ENCODE data around the gene AQP9.
A peak's percentile ranks its signal among the peaks of the same experiment; 100 is the strongest.
"Not testable (repeated sequence)": the region's sequence is repeated elsewhere in the genome, so short reads cannot be mapped to it uniquely, and the experiment has no call there.

AQP9 gene

DNA sequence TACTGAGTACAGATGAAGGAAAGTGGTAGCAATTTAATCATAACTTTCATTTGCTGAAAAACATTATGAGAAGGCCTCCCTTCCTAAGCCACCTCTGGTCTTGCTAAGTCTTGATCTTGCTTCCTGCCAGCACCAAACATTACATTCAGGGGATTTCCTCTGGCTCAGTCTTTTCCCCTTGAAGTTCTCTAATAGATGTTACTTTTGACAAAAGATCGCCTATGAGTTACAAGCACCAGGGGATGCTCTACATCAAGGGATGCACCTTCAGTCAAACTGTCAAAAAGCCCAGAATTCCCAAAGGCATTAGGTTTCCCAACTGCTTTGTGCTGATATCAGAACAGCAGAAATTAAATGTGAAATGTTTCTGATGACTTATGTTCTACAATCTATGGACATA, 47.3 kb downstream of the AQP9 start:
- TF ChIP-seq, protein P1, sequence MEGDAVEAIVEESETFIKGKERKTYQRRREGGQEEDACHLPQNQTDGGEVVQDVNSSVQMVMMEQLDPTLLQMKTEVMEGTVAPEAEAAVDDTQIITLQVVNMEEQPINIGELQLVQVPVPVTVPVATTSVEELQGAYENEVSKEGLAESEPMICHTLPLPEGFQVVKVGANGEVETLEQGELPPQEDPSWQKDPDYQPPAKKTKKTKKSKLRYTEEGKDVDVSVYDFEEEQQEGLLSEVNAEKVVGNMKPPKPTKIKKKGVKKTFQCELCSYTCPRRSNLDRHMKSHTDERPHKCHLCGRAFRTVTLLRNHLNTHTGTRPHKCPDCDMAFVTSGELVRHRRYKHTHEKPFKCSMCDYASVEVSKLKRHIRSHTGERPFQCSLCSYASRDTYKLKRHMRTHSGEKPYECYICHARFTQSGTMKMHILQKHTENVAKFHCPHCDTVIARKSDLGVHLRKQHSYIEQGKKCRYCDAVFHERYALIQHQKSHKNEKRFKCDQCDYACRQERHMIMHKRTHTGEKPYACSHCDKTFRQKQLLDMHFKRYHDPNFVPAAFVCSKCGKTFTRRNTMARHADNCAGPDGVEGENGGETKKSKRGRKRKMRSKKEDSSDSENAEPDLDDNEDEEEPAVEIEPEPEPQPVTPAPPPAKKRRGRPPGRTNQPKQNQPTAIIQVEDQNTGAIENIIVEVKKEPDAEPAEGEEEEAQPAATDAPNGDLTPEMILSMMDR (IDR thresholded peaks at IDR 0.05; ENCODE audit: insufficient read depth, low read depth, low read length, missing control alignments), result no peak
- H3K4me3 ChIP-seq (ENCODE audit: low read depth, low read length), result no peak overlapping the region
- peak; percentile 56 for DNase-seq (ENCODE audit: low read depth)

DNA sequence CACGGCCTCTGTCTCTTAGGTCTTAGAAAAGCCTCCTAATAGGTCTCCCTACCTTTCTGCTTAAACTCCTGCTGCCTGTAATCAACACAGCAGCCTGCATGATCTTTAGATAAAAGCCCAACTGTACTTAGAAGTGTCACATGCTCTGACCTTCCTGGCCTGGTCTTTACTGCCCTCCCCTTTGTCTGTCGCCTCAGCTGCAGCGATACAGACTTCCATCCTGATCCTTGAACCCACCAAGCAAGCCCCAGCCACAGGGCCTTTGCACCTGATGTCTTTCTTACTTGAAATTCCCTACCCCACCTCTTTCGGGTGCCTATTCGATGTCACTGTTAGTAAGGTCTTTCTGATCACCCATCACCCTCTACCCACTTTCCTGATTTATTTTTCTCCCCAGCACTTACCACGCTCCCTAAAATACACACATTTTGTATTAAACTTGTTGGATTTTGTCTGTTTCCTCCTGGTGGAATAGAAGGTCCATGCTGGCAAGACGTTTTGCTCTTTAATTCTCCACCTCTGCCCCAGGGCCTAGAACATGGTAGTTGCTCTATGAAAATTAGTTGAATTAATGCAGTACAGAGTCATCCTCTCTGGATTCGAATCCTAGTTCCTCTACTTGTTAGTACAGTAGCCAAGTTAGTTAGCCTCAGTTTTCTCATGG, 51.1 kb downstream of the AQP9 start:
- TF ChIP-seq, protein P1 (IDR thresholded peaks at IDR 0.05; ENCODE audit: insufficient read depth, low read depth, low read length, missing control alignments), result no peak
- H3K4me3 ChIP-seq (ENCODE audit: low read depth, low read length), result no peak overlapping the region
- DNase-seq (ENCODE audit: low read depth), result no peak

DNA sequence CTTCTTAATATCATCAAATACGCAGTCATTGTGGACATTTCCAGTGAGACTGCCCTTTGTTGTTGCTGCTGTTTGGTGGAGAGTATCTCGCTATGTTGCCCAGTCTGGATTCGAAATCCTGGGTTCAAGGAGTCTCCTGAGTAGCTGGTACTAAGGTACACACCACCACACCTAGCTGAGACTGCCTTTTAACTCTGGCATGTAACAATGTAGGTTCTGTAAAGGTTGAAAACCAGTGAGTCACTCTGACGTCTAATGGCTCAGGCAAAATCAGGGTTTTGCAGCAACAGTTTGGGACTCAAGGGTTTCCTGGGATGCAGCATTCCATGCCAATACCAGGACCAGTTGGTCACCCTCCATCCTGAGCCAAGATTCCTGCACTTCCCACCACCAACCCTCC, 52.2 kb downstream of the AQP9 start:
- no peak for DNase-seq (ENCODE audit: low read depth)
- TF ChIP-seq, protein P1 (IDR thresholded peaks at IDR 0.05; ENCODE audit: insufficient read depth, low read depth, low read length, missing control alignments), result no peak
- H3K4me3 ChIP-seq (ENCODE audit: low read depth, low read length), result no peak overlapping the region

DNA sequence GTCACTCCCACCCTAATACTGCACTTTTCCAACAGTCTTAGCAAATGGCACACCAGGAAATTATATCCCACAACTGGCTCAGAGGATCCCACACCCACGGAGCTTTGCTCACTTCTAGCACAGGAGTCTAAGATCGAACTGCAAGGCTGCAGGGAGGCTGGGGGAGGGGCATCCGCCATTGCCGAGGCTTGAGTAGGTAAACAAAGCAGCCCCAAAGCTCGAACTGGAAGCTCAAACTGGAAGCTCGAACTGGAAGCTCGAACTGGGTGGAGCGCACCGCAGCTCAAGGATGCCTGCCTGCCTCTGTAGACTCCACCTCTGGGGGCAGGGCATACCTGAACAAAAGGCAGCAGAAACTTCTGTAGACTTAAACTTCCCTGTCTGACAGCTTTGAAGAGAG, 55.5 kb downstream of the AQP9 start:
- H3K4me3 ChIP-seq (ENCODE audit: low read depth, low read length); DNase-seq (ENCODE audit: low read depth): not testable (repeated sequence)

DNA sequence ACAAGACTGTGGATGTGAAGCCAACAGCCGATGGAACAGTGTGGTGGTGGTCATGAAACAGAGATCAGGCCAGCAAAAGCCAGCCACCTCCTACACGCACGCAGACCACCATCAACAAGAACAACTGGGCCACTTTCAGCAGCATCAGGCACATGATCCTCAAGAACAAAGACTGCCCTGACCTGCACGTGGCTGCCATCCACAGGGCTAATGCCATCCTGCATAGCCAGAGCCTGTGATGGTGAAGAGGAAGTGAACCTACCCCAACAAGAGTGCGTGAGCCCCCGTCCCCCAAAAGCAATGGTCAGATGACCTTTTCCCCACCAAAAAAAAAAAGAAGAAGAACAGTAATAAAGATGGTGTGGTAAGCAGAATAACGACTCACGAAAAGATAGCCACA, 62.6 kb downstream of the AQP9 start:
- TF ChIP-seq, protein P1 (IDR thresholded peaks at IDR 0.05; ENCODE audit: insufficient read depth, low read depth, low read length, missing control alignments), result no peak

DNA sequence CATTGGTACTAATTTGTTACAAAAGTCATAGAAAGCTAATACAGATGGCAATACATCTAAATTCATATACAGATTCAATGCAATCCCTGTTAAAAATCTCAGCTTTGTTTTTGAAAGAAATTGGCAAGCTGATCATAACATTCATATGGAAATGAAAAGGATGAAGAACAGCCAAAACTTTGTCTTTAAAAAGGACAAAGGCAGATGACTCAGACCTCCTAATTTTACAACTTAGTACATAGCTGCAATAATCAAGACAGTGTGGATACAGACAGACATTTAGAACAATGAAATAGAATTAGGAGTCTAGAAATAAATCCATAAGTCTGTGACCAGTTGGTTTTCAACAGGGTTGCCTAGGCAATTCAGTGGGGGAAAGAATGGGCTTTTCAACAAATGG, 63.3 kb downstream of the AQP9 start:
- H3K4me3 ChIP-seq (ENCODE audit: low read depth, low read length), result no peak overlapping the region
- TF ChIP-seq, protein P1 (IDR thresholded peaks at IDR 0.05; ENCODE audit: insufficient read depth, low read depth, low read length, missing control alignments), result no peak
- DNase-seq (ENCODE audit: low read depth), result no peak

More for the DNA sequence above, 62.6 kb downstream of the AQP9 start:
- no peak overlapping the region for H3K4me3 ChIP-seq (ENCODE audit: low read depth, low read length)
- DNase-seq (ENCODE audit: low read depth), result no peak

DNA sequence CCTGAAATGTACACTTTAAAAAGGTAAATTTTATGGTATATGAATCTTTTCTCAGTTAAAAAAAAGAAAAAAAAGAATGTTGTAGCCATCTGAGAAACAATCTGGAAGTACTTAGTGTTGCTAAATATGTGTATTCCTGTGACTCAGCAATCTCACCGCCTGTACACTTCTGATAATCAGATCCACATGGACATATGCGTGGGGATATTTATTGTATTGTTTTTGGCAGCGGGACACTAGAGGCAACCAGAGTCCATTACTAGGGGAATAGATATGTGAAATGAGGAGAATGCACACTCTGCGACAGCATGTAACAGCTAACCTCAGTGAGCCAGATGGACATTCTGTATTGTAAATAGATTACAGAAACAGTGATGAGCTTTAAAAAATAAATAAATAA, 65.4 kb downstream of the AQP9 start:
- DNase-seq (ENCODE audit: low read depth), result no peak
- no peak overlapping the region for H3K4me3 ChIP-seq (ENCODE audit: low read depth, low read length)
- TF ChIP-seq, protein P1 (IDR thresholded peaks at IDR 0.05; ENCODE audit: insufficient read depth, low read depth, low read length, missing control alignments), result no peak
